DOHH2 (cell line): Measurements from ENCODE around the gene CAB39L.
A peak's percentile ranks its signal among the peaks of the same experiment; 100 is the strongest.

Experiments
- H3F3A ChIP-seq: fragments of 200-600 bp; sonication (generic), shearing (Covaris generic); 2 replicates; pipeline ENCODE4 v1.6.0; 2016; ENCODE audit warnings: antibody characterized with exemption, mild to moderate bottlenecking; ENCODE audit not compliant: control insufficient read depth, insufficient read depth
- H3K27ac ChIP-seq: fragments of 200-600 bp; sonication (generic); 2 replicates; pipeline ENCODE4 v1.5.1; 2014; ENCODE audit warnings: low read depth, mild to moderate bottlenecking, low read length, moderate library complexity
- H3K27me3 ChIP-seq: fragments of 200-600 bp; sonication (generic); 2 replicates; pipeline ENCODE4 v1.6.1; 2014; ENCODE audit warnings: mild to moderate bottlenecking, low read length, mixed read lengths; ENCODE audit not compliant: control insufficient read depth
- H3K36me3 ChIP-seq: fragments of 200-600 bp; sonication (generic); 2 replicates; pipeline ENCODE4 v1.6.1; 2014; ENCODE audit warnings: mild to moderate bottlenecking, low read length, moderate library complexity, mixed read lengths; ENCODE audit not compliant: control insufficient read depth
- H3K4me1 ChIP-seq: fragments of 200-600 bp; sonication (generic); 2 replicates; pipeline ENCODE4 v1.6.1; 2014; ENCODE audit warnings: mild to moderate bottlenecking, low read length, mixed read lengths; ENCODE audit not compliant: control insufficient read depth
- H3K4me2 ChIP-seq: fragments of 200-600 bp; sonication (generic); 2 replicates; pipeline ENCODE4 v1.6.0; 2014; ENCODE audit warnings: mild to moderate bottlenecking, low read length, moderate library complexity
- H3K4me3 ChIP-seq: fragments of 200-600 bp; sonication (generic); 2 replicates; pipeline ENCODE4 v1.5.1; 2014; ENCODE audit warnings: mild to moderate bottlenecking, low read length, mixed read lengths
- H3K79me2 ChIP-seq: fragments of 200-600 bp; sonication (generic); 2 replicates; pipeline ENCODE4 v1.6.1; 2014; ENCODE audit warnings: mild to moderate bottlenecking, low read length, mixed read lengths; ENCODE audit not compliant: control insufficient read depth
- H3K9me2 ChIP-seq: fragments of 200-600 bp; sonication (generic); replicated peaks from 2 replicates; pipeline ENCODE4 v1.6.1; 2014; ENCODE audit warnings: mild to moderate bottlenecking, low read length, mixed read lengths; ENCODE audit not compliant: control insufficient read depth
- H3K9me3 ChIP-seq: fragments of 200-600 bp; sonication (generic); 2 replicates; pipeline ENCODE4 v1.6.1; 2014; ENCODE audit warnings: antibody characterized with exemption, low read length, mixed read lengths; ENCODE audit not compliant: control insufficient read depth, insufficient read depth
- H4K20me1 ChIP-seq: fragments of 200-600 bp; sonication (generic); 2 replicates; pipeline ENCODE4 v1.6.0; 2014; ENCODE audit warnings: low read depth, mild to moderate bottlenecking, antibody characterized with exemption, low read length, moderate library complexity; ENCODE audit not compliant: control insufficient read depth, insufficient read depth
- CTCF ChIP-seq: fragments of 200-600 bp; sonication (generic); IDR thresholded peaks from one replicate; pipeline ENCODE4 v1.5.1; 2014; ENCODE audit warnings: antibody characterized with exemption, mild to moderate bottlenecking, low read depth, low read length; ENCODE audit not compliant: poor library complexity, severe bottlenecking
- EZH2phosphoT487 ChIP-seq: fragments of 200-600 bp; sonication (generic); IDR thresholded peaks from 2 replicates; pipeline ENCODE4 v1.6.1; 2017; ENCODE audit warnings: borderline replicate concordance, mild to moderate bottlenecking, antibody characterized with exemption, low read length, moderate library complexity, mixed read lengths

Gene CAB39L

GRCh38 chr13:49322702-49323101, 121.2 kb downstream of the CAB39L start:
- Histone ChIP-seq H3K4me3 (no peak overlapping the region), H3K27ac (no peak overlapping the region), H3K36me3 (no peaks in the 10 kb centered on the region), H4K20me1 (no peaks in the 10 kb centered on the region), H3K79me2 (no peaks in the 10 kb centered on the region), H3K4me1 (peaks cover 28% of the 10 kb centered on the region), H3K9me3 (no peaks in the 10 kb centered on the region), H3F3A (no peaks in the 10 kb centered on the region), H3K4me2 (no peak overlapping the region), H3K9me2 (no peaks in the 10 kb centered on the region), H3K27me3 (no peaks in the 10 kb centered on the region)
- TF ChIP-seq EZH2phosphoT487 (no peak), CTCF (no peak)

- Histone ChIP-seq H3K79me2 (no peaks in the 10 kb centered on the region), H3K4me1 (peaks cover 28% of the 10 kb centered on the region), H3K36me3 (no peaks in the 10 kb centered on the region), H3K4me3 (no peak overlapping the region), H3F3A (no peaks in the 10 kb centered on the region), H3K27me3 (no peaks in the 10 kb centered on the region), H4K20me1 (no peaks in the 10 kb centered on the region), H3K9me3 (no peaks in the 10 kb centered on the region), H3K9me2 (no peaks in the 10 kb centered on the region), H3K27ac (no peak overlapping the region), H3K4me2 (peak overlapping the region; percentile 48)
- TF ChIP-seq EZH2phosphoT487 (no peak), CTCF (no peak)
Measured at GRCh38 chr13:49320975-49321374, 122.9 kb downstream of the CAB39L start.

- no peaks in the 10 kb centered on the region for H3K79me2 ChIP-seq
- H3K9me3 ChIP-seq = no peaks in the 10 kb centered on the region
- TF ChIP-seq EZH2phosphoT487 = no peak
- TF ChIP-seq CTCF = no peak
- H4K20me1 ChIP-seq = no peaks in the 10 kb centered on the region
- no peak overlapping the region for H3K27ac ChIP-seq
- no peaks in the 10 kb centered on the region for H3K27me3 ChIP-seq
- no peaks in the 10 kb centered on the region for H3F3A ChIP-seq
- no peaks in the 10 kb centered on the region for H3K9me2 ChIP-seq
- peak overlapping the region; percentile 48 for H3K4me2 ChIP-seq
- peaks cover 24% of the 10 kb centered on the region for H3K4me1 ChIP-seq
- peak overlapping the region; percentile 24; the same call in 1 of the 2 replicates for H3K4me3 ChIP-seq
- no peaks in the 10 kb centered on the region for H3K36me3 ChIP-seq
Measured at GRCh38 chr13:49319951-49320350, 123.9 kb downstream of the CAB39L start.
